A549 (cell line): Measurements from ENCODE around the gene ST6GALNAC5. TPM values are rescaled to one million over a fixed set of nuclear protein-coding genes. Genes with fewer than 3 reads are reported as not detected.

Experiments used
- ATAC-seq, 2 experiments: fragments of 200-7000 bp in 1 of 2; fragments of >200 bp in 1 of 2; cut with Nextera tagmentation in 1 of 2; cut with Tn5 transposase in 1 of 2; 3 replicates each; pipeline versions ENCODE4 v1.8.0 to v1.9.1; 2018 to 2020; ENCODE audit warnings: mild to moderate bottlenecking in 1 of 2, moderate library complexity in 1 of 2
- CTCF ChIA-PET: fragments of 300-600 bp; sonication (Branson Sonifier 250); formaldehyde crosslinking; extraction: SDS; loops from one replicate; lab custom pipeline; 2021; ENCODE audit warnings: antibody characterized with exemption, inconsistent platforms; lab: Yijun Ruan, JAX
- POLR2A ChIA-PET: fragments of 350-600 bp; formaldehyde crosslinking; extraction: SDS; loops from one replicate; lab custom pipeline; 2021; ENCODE audit warnings: antibody characterized with exemption, inconsistent platforms; lab: Yijun Ruan, JAX
- DNase-seq, 2 experiments: peaks; one replicate each; pipeline versions ENCODE4 v3.0.0 to v3.0.0-alpha.2; 2011 to 2016; ENCODE audit warnings: low read depth in 1 of 2, low spot score in 1 of 2
- FAIRE-seq: peaks from 2 replicates; lab custom pipeline; 2011; peaks lifted over from hg19 to GRCh38; lab: Jason Lieb, UNC
- H3K27ac ChIP-seq, 2 experiments: fragments of >200 bp; sonication (Bioruptor Twin); formaldehyde crosslinking; 3 replicates each; pipeline ENCODE4 v1.5.1; 2016 to 2017
- H3K4me1 ChIP-seq: fragments of >200 bp; sonication (Bioruptor Twin); formaldehyde crosslinking; 3 replicates; pipeline ENCODE4 v1.6.1; 2016
- H3K4me2 ChIP-seq: fragments of >200 bp; sonication (Bioruptor Twin); formaldehyde crosslinking; 3 replicates; pipeline ENCODE4 v1.6.1; 2016
- H3K4me3 ChIP-seq: fragments of >200 bp; sonication (Bioruptor Twin); formaldehyde crosslinking; 3 replicates; pipeline ENCODE4 v1.5.1; 2016
- H3K9me3 ChIP-seq: fragments of >200 bp; sonication (Bioruptor Twin); formaldehyde crosslinking; 3 replicates; pipeline ENCODE4 v1.6.1; 2016
- ATOH8 ChIP-seq: fragments of 250-450 bp; sonication (Bioruptor Pico); IDR thresholded peaks from 2 replicates; pipeline ENCODE4 v1.5.0; 2020; ENCODE audit warnings: low read depth, mild to moderate bottlenecking, moderate library complexity
- BCL3 ChIP-seq: fragments of >200 bp; sonication (Bioruptor Twin); formaldehyde crosslinking; IDR thresholded peaks from 3 replicates; pipeline ENCODE4 v1.6.1; 2016
- BHLHE40 ChIP-seq: IDR thresholded peaks from 2 replicates; pipeline ENCODE4 v1.6.1; 2012; ENCODE audit warnings: low read depth, low read length, inconsistent platforms
- CBX2 ChIP-seq: fragments of 200-600 bp; sonication (generic); IDR thresholded peaks from 2 replicates; pipeline ENCODE4 v1.6.1; 2016; ENCODE audit warnings: low read depth, mild to moderate bottlenecking, borderline replicate concordance
- CEBPB ChIP-seq, 2 experiments: fragments of >200 bp in 1 of 2; sonication (Bioruptor Twin) in 1 of 2; formaldehyde crosslinking in 1 of 2; IDR thresholded peaks; 2 replicates each; pipeline ENCODE4 v1.6.1; 2012 to 2016
- E2F6 ChIP-seq: IDR thresholded peaks from 2 replicates; pipeline ENCODE4 v1.6.1; 2012; ENCODE audit warnings: low read depth, borderline replicate concordance
- ESRRA ChIP-seq: fragments of 150-350 bp; IDR thresholded peaks from 2 replicates; pipeline ENCODE4 v1.6.1; 2014; ENCODE audit warnings: mild to moderate bottlenecking, low read length, borderline replicate concordance
- FOSB ChIP-seq: fragments of 250-450 bp; sonication (Bioruptor Pico); IDR thresholded peaks from 2 replicates; pipeline ENCODE4 v1.5.0; 2020; ENCODE audit warnings: mild to moderate bottlenecking, moderate library complexity
- FOXS1 ChIP-seq: fragments of 250-450 bp; sonication (Bioruptor Pico); IDR thresholded peaks from 2 replicates; pipeline ENCODE4 v1.5.0; 2020; ENCODE audit warnings: mild to moderate bottlenecking, moderate library complexity
- HDAC2 ChIP-seq: fragments of 200-600 bp; sonication (generic); IDR thresholded peaks from 2 replicates; pipeline ENCODE4 v1.6.1; 2016
- HEYL ChIP-seq: fragments of 250-450 bp; sonication (Bioruptor Pico); IDR thresholded peaks from 2 replicates; pipeline ENCODE4 v1.8.0; 2021; ENCODE audit warnings: mild to moderate bottlenecking, moderate library complexity
- HOXB5 ChIP-seq: fragments of 250-450 bp; sonication (Bioruptor Pico); IDR thresholded peaks from 2 replicates; pipeline ENCODE4 v1.5.0; 2020; ENCODE audit warnings: mild to moderate bottlenecking, moderate library complexity
- JUN ChIP-seq, 2 experiments: fragments of >200 bp; sonication (Bioruptor Twin); formaldehyde crosslinking; IDR thresholded peaks; 2 replicates in 1 of 2; 3 replicates in 1 of 2; pipeline ENCODE4 v1.6.1; 2016 to 2017
- KDM1A ChIP-seq: fragments of 200-600 bp; sonication (generic); IDR thresholded peaks from 2 replicates; pipeline ENCODE4 v1.6.1; 2016; ENCODE audit warnings: low read depth, mild to moderate bottlenecking
- KDM5A ChIP-seq: fragments of 200-600 bp; sonication (generic); IDR thresholded peaks from 2 replicates; pipeline ENCODE4 v1.6.1; 2016; ENCODE audit warnings: antibody characterized with exemption, mild to moderate bottlenecking
- MAX ChIP-seq: IDR thresholded peaks from 2 replicates; pipeline ENCODE4 v1.6.1; 2012
- MAZ ChIP-seq: fragments of 150-350 bp; IDR thresholded peaks from 2 replicates; pipeline ENCODE4 v1.6.1; 2014; ENCODE audit warnings: antibody characterized with exemption, low read depth, low read length, borderline replicate concordance
- NR3C1 ChIP-seq: fragments of >200 bp; sonication (Bioruptor Twin); formaldehyde crosslinking; IDR thresholded peaks from 3 replicates; pipeline ENCODE4 v1.6.1; 2017
- PHF8 ChIP-seq: fragments of 200-600 bp; sonication (generic); IDR thresholded peaks from 2 replicates; pipeline ENCODE4 v1.6.1; 2016; ENCODE audit warnings: low read depth, mild to moderate bottlenecking, antibody characterized with exemption, moderate library complexity, borderline replicate concordance
- POLR2A ChIP-seq: IDR thresholded peaks from 2 replicates; pipeline ENCODE4 v1.6.1; 2012; ENCODE audit warnings: mild to moderate bottlenecking, low read length
- POLR2AphosphoS2 ChIP-seq: conservative IDR thresholded peaks from 2 replicates; pipeline ENCODE4 v1.6.1; 2012; ENCODE audit warnings: low read length, improper control_type of control experiment, inconsistent platforms
- RAD21 ChIP-seq, 2 experiments: fragments of >200 bp in 1 of 2; sonication (Bioruptor Twin) in 1 of 2; formaldehyde crosslinking in 1 of 2; IDR thresholded peaks in 1 of 2; conservative IDR thresholded peaks in 1 of 2; 2 replicates in 1 of 2; 3 replicates in 1 of 2; pipeline ENCODE4 v1.6.1; 2012 to 2018; ENCODE audit warnings: inconsistent platforms in 1 of 2
- RCOR1 ChIP-seq: fragments of 150-350 bp; IDR thresholded peaks from 2 replicates; pipeline ENCODE4 v1.6.1; 2014; ENCODE audit warnings: antibody characterized with exemption, low read length, low read depth
- RFX5 ChIP-seq: fragments of 450-650 bp; IDR thresholded peaks from 2 replicates; pipeline ENCODE4 v1.7.1; 2014; ENCODE audit warnings: antibody characterized with exemption, mild to moderate bottlenecking, moderate library complexity
- SMC3 ChIP-seq: fragments of >200 bp; sonication (Bioruptor Twin); formaldehyde crosslinking; IDR thresholded peaks from 3 replicates; pipeline ENCODE4 v1.6.1; 2018; ENCODE audit warnings: inconsistent platforms
- SREBF2 ChIP-seq: fragments of 450-650 bp; IDR thresholded peaks from 2 replicates; pipeline ENCODE4 v1.6.1; 2014; ENCODE audit warnings: mild to moderate bottlenecking, moderate library complexity
- ZC3H11A ChIP-seq: fragments of 450-650 bp; IDR thresholded peaks from 2 replicates; pipeline ENCODE4 v1.6.1; 2014; ENCODE audit warnings: antibody characterized with exemption, mild to moderate bottlenecking
- ZFP36 ChIP-seq: fragments of 450-650 bp; IDR thresholded peaks from 2 replicates; pipeline ENCODE4 v1.6.1; 2014; ENCODE audit warnings: borderline replicate concordance; ENCODE audit not compliant: partially characterized antibody
- WGBS: methylation state at CpG from one replicate; pipeline ENCODE4 v1.1.6; 2017; ENCODE audit errors: missing lambda C conversion rate; 5-methylcytosine and 5-hydroxymethylcytosine counted together
- polyA plus RNA-seq, 4 experiments: library from polyadenylated mRNA; depleted of rRNA in 3 of 4; stranded (reverse); fragments of >200 nt; fragmentation: RNase III in 1 of 4; extraction: RNeasy Plus Mini Kit Qiagen cat#74134 plus additional on column Dnase treatment in 1 of 4; gene quantifications; 2 replicates in 3 of 4; 3 replicates in 1 of 4; pipeline ENCODE4 v1.2.3, GENCODE V29; 2011 to 2017
- TF ChIP-seq, protein P1 (sequence below): fragments of 150-350 bp; IDR thresholded peaks from 2 replicates; pipeline ENCODE4 v1.6.1; 2014; ENCODE audit warnings: low read depth, mild to moderate bottlenecking, low read length
- TF ChIP-seq, protein P2 (sequence below): fragments of >200 bp; sonication (Bioruptor Twin); formaldehyde crosslinking; IDR thresholded peaks from 2 replicates; pipeline ENCODE4 v1.6.1; 2016
- TF ChIP-seq, protein P3 (sequence below): fragments of 250-450 bp; sonication (Bioruptor Pico); IDR thresholded peaks from 2 replicates; pipeline ENCODE4 v1.5.0; 2021; ENCODE audit warnings: mild to moderate bottlenecking, moderate library complexity, borderline replicate concordance

Gene ST6GALNAC5
- polyA plus RNA-seq, 2 of the 4 experiments (the other 2 are of a cell fraction): not detected

DNA sequence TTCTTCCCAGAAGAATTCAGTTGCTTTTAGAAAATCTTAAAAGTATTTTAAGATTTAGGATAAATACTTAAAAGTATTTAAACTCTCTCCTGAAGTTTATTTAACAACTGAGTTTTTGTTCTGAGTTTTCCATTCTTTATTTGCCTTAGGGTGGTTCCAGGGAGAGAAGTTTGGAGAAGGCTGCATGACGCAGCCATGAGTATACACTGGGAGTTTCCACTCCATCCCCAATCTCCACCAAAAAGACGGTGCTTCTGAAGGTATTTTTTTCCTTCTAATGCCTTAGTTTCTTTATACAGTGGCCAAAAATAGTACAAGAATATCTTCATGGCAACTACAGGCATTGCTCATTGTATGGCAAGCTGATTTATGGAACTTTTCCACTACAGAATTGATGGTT is 122.7 kb downstream of the ST6GALNAC5 start (continued):
- TF ChIP-seq BCL3: no peak

GRCh38 chr1:76993036-76993435 is 125.8 kb downstream of the ST6GALNAC5 start:
- Histone ChIP-seq H3K27ac (no peak overlapping the region), H3K9me3 (no peaks in the 10 kb centered on the region), H3K4me3 (no peak overlapping the region), H3K4me1 (peaks cover 2% of the 10 kb centered on the region), H3K4me2 (no peak overlapping the region)
- 80% methylated on average over 1 of the region's 1 CpG for WGBS
- POLR2A ChIA-PET: no interaction called here
- FAIRE-seq (no peak), DNase-seq (no peak), ATAC-seq (no peak)
- CTCF ChIA-PET: no interaction called here
- TF ChIP-seq MAX: no peak
- TF ChIP-seq, protein P1, sequence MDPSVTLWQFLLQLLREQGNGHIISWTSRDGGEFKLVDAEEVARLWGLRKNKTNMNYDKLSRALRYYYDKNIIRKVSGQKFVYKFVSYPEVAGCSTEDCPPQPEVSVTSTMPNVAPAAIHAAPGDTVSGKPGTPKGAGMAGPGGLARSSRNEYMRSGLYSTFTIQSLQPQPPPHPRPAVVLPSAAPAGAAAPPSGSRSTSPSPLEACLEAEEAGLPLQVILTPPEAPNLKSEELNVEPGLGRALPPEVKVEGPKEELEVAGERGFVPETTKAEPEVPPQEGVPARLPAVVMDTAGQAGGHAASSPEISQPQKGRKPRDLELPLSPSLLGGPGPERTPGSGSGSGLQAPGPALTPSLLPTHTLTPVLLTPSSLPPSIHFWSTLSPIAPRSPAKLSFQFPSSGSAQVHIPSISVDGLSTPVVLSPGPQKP: no peak

DNA sequence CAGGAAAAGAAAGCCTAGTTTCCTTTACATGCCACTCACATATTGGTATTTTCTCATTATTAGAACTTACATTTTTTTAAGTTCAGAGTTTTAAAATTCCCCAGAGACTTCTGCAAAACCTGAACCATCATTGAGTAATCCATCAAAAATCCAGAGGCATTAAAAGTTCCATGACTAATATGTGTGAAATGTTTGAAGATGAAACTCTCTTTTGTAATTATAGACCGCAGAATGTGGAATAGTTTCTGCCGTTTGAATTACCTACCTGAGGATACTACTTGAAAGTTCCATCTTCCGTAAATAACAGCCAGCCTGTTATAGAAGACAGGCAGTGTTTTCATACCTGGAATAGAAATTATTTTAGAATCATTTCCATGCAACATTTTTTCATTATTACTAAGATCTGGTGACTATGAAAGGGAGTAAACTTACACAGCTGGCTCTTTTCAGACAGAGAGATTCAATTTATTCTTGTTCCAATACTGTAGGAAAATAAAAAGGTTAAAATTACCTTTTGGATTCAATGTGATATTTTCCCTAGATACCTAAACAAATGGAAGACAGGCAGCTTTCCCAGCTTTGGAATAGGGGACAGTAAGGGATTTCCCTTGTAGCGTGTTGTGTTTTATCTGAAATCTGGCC is 131.4 kb downstream of the ST6GALNAC5 start:
- peak; percentile 7 for FAIRE-seq
- CTCF ChIA-PET: no interaction called here
- TF ChIP-seq FOSB (CRISPR knock-in tag): no peak
- TF ChIP-seq POLR2AphosphoS2: no peak
- TF ChIP-seq E2F6: no peak
- TF ChIP-seq MAZ: no peak
- no peak for TF ChIP-seq PHF8
- TF ChIP-seq SREBF2: no peak
- no peak for TF ChIP-seq NR3C1
- TF ChIP-seq, protein P2, sequence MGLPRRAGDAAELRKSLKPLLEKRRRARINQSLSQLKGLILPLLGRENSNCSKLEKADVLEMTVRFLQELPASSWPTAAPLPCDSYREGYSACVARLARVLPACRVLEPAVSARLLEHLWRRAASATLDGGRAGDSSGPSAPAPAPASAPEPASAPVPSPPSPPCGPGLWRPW: no peak
- no peak for TF ChIP-seq HOXB5 (CRISPR knock-in tag)
- TF ChIP-seq POLR2A: no peak
- TF ChIP-seq SMC3: no peak
- no peak for TF ChIP-seq HDAC2
- TF ChIP-seq ESRRA: no peak
- TF ChIP-seq ZC3H11A: no peak
- TF ChIP-seq ZFP36: no peak
- TF ChIP-seq RAD21 (conservative IDR thresholded peaks at IDR 0.05 in 1 of 2, IDR thresholded peaks at IDR 0.05 in 1 of 2): no peak
- 0 out of 5 replicates have a peak, but pooled peaks of 1 of the 2 experiments have one; percentile 28 for TF ChIP-seq JUN (IDR thresholded peaks at IDR 0.05)
- no peak for TF ChIP-seq ATOH8 (CRISPR knock-in tag)
- TF ChIP-seq KDM1A: no peak
- TF ChIP-seq CEBPB (IDR thresholded peaks at IDR 0.05): peak; percentile 23 to 49; a peak in 2 of 4 replicates
- TF ChIP-seq FOXS1 (CRISPR knock-in tag): no peak
- TF ChIP-seq HEYL (CRISPR knock-in tag): no peak
- TF ChIP-seq RFX5: no peak
- no peak for TF ChIP-seq CBX2
- no peak for TF ChIP-seq KDM5A
- no peak for TF ChIP-seq RCOR1
- TF ChIP-seq, protein P3, sequence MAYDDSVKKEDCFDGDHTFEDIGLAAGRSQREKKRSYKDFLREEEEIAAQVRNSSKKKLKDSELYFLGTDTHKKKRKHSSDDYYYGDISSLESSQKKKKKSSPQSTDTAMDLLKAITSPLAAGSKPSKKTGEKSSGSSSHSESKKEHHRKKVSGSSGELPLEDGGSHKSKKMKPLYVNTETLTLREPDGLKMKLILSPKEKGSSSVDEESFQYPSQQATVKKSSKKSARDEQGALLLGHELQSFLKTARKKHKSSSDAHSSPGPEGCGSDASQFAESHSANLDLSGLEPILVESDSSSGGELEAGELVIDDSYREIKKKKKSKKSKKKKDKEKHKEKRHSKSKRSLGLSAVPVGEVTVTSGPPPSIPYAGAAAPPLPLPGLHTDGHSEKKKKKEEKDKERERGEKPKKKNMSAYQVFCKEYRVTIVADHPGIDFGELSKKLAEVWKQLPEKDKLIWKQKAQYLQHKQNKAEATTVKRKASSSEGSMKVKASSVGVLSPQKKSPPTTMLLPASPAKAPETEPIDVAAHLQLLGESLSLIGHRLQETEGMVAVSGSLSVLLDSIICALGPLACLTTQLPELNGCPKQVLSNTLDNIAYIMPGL: no peak
- TF ChIP-seq BHLHE40: no peak

More for the DNA sequence above, 131.4 kb downstream of the ST6GALNAC5 start:
- no peak overlapping the region for H3K4me3 ChIP-seq
- DNase-seq (peak; percentile 19 to 36), ATAC-seq (peak in 1 of 2 experiments; percentile 65; a peak in 3 of 6 replicates)
- WGBS: 20% methylated on average over 4 of the region's 4 CpGs
- H3K9me3 ChIP-seq: no peaks in the 10 kb centered on the region
- POLR2A ChIA-PET: no interaction called here
- peaks cover 12% of the 10 kb centered on the region for H3K4me1 ChIP-seq
- H3K27ac ChIP-seq: peak overlapping the region; percentile 52 to 70
- H3K4me2 ChIP-seq: peak overlapping the region; percentile 77
